Measurements from ENCODE around the gene YIPF1. TPM values are rescaled to one million over a fixed set of nuclear protein-coding genes. Genes with fewer than 3 reads are reported as not detected.

YIPF1 gene
- total RNA-seq, 2 experiments from 2014 or later, result 4.3 to 5.5 TPM

GRCh38 chr1:53838654-53838974, 51.0 kb downstream of the YIPF1 start:
- intact Hi-C loops (cut with DNase I, micrococcal nuclease), result loop anchor here (1.0 to 10.0 kb wide), 8 partner anchors 52 to 1784 kb away; partner anchors contain the start of genes LRRC42 (in 2 of the 2), BTF3L4 (in 1 of the 2), CYB5RL (in 1 of the 2) and MRPL37 (in 1 of the 2)
- peak overlapping the region; percentile 95 for H3K27ac Mint-ChIP-seq
- ChIA-PET CTCF (interaction anchor here (1.1 to 1.6 kb wide), 2 partner anchors 107 to 121 kb away, joined by 4 to 5 read pairs; partner anchors contain the start of genes IFT25 and LRRC42), POLR2A (interaction anchor here (0.6 to 2.0 kb wide), 3 partner anchors 107 to 963 kb away, joined by 3 to 27 read pairs (median 4); partner anchors contain the start of genes IFT25, LRRC42, TCEANC2 and TMEM59)
- Histone ChIP-seq H3K9me3 (ENCODE audit: control insufficient read depth in 1 of 2, insufficient read depth in 1 of 2, low read length in 2 of 2) (peaks cover 0 to 10% of the 10 kb centered on the region in 2 experiments), H3K27ac (ENCODE audit: low read depth in 1 of 2, low read length in 2 of 2) (peak overlapping the region; percentile 95 to 98), H3K27me3 (ENCODE audit: control insufficient read depth in 1 of 2, insufficient read depth in 2 of 2, low read length in 2 of 2) (peaks cover 0 to 5% of the 10 kb centered on the region in 2 experiments), H3K4me3 (ENCODE audit: low read length) (peak overlapping the region; percentile 73), H3K36me3 (ENCODE audit: insufficient read depth, low read length) (no peaks in the 10 kb centered on the region), H3K4me1 (ENCODE audit: insufficient read depth, low read length) (peaks cover 13% of the 10 kb centered on the region)
- no peaks in the 10 kb centered on the region for H3K9me3 Mint-ChIP-seq
- ATAC-seq (ENCODE audit: poor library complexity) (no peak), DNase-seq (no peak)
- TF ChIP-seq, protein P1, sequence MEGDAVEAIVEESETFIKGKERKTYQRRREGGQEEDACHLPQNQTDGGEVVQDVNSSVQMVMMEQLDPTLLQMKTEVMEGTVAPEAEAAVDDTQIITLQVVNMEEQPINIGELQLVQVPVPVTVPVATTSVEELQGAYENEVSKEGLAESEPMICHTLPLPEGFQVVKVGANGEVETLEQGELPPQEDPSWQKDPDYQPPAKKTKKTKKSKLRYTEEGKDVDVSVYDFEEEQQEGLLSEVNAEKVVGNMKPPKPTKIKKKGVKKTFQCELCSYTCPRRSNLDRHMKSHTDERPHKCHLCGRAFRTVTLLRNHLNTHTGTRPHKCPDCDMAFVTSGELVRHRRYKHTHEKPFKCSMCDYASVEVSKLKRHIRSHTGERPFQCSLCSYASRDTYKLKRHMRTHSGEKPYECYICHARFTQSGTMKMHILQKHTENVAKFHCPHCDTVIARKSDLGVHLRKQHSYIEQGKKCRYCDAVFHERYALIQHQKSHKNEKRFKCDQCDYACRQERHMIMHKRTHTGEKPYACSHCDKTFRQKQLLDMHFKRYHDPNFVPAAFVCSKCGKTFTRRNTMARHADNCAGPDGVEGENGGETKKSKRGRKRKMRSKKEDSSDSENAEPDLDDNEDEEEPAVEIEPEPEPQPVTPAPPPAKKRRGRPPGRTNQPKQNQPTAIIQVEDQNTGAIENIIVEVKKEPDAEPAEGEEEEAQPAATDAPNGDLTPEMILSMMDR (IDR thresholded peaks at IDR 0.05), result no peak
- H3K27me3 Mint-ChIP-seq, result no peaks in the 10 kb centered on the region
- peaks cover 15% of the 10 kb centered on the region for H3K36me3 Mint-ChIP-seq (ENCODE audit: low read depth)
- peak overlapping the region; percentile 95 for H3K4me3 Mint-ChIP-seq
- peaks cover 37% of the 10 kb centered on the region for H3K4me1 Mint-ChIP-seq (ENCODE audit: low read depth)

- ChIA-PET CTCF (interaction anchor here (1.1 to 1.6 kb wide), 2 partner anchors 108 to 121 kb away, joined by 4 to 5 read pairs; partner anchors contain the start of genes IFT25 and LRRC42), POLR2A (interaction anchor here (0.6 to 2.0 kb wide), 4 partner anchors 52 to 963 kb away, joined by 3 to 27 read pairs (median 4); partner anchors contain the start of genes IFT25, LRRC42, TCEANC2 and TMEM59)
- peak; percentile 89 for ATAC-seq (ENCODE audit: poor library complexity)
- peak; percentile 79 to 96 (median 86) for DNase-seq
- H3K27ac Mint-ChIP-seq, result peak within 1 kb of the TSS; percentile 95
- Histone ChIP-seq H3K27ac (ENCODE audit: low read depth in 1 of 2, low read length in 2 of 2) (peak within 1 kb of the TSS; percentile 95 to 98), H3K27me3 (ENCODE audit: control insufficient read depth in 1 of 2, insufficient read depth in 2 of 2, low read length in 2 of 2) (peaks cover 0 to 5% of the 10 kb centered on the region in 2 experiments), H3K9me3 (ENCODE audit: control insufficient read depth in 1 of 2, insufficient read depth in 1 of 2, low read length in 2 of 2) (peaks cover 0 to 10% of the 10 kb centered on the region in 2 experiments), H3K36me3 (ENCODE audit: insufficient read depth, low read length) (no peaks in the 10 kb centered on the region), H3K4me3 (ENCODE audit: low read length) (peak within 1 kb of the TSS; percentile 73), H3K4me1 (ENCODE audit: insufficient read depth, low read length) (peaks cover 13% of the 10 kb centered on the region)
- H3K4me1 Mint-ChIP-seq (ENCODE audit: low read depth), result peaks cover 37% of the 10 kb centered on the region
- intact Hi-C loops (cut with DNase I, micrococcal nuclease), result loop anchor here (1.0 to 10.0 kb wide), 8 partner anchors 52 to 1783 kb away; partner anchors contain the start of genes LRRC42 (in 2 of the 2), BTF3L4 (in 1 of the 2), CYB5RL (in 1 of the 2) and MRPL37 (in 1 of the 2)
- H3K9me3 Mint-ChIP-seq, result no peaks in the 10 kb centered on the region
- no peaks in the 10 kb centered on the region for H3K27me3 Mint-ChIP-seq
- H3K4me3 Mint-ChIP-seq, result peak within 1 kb of the TSS; percentile 95
- H3K36me3 Mint-ChIP-seq (ENCODE audit: low read depth), result peaks cover 15% of the 10 kb centered on the region
- TF ChIP-seq, protein P1 (IDR thresholded peaks at IDR 0.05), result no peak
Observed at GRCh38 chr1:53837924-53838653, 51.5 kb downstream of the YIPF1 start, which contains the start of gene NDC1. TSS of gene NDC1 (minus strand) at chr1:53838296. CDS start at chr1:53838261, 35 bp downstream.

- no peaks in the 10 kb centered on the region for H3K36me3 ChIP-seq (ENCODE audit: insufficient read depth, low read length)
- Mint-ChIP-seq H3K27ac (peak overlapping the region; percentile 95), H3K36me3 (ENCODE audit: low read depth) (peaks cover 15% of the 10 kb centered on the region), H3K9me3 (no peaks in the 10 kb centered on the region), H3K4me1 (ENCODE audit: low read depth) (peaks cover 37% of the 10 kb centered on the region), H3K27me3 (no peaks in the 10 kb centered on the region), H3K4me3 (peak overlapping the region; percentile 95)
- ChIA-PET POLR2A (interaction anchor here (1.0 to 2.0 kb wide), 2 partner anchors 108 to 215 kb away, joined by 4 to 27 read pairs; partner anchors contain the start of genes IFT25, LRRC42, TCEANC2 and TMEM59), CTCF (interaction anchor here (1.6 kb wide), 1 partner anchor 122 kb away, joined by 5 read pairs; no protein-coding TSS in a partner anchor)
- no peak for DNase-seq
- TF ChIP-seq, protein P1 (IDR thresholded peaks at IDR 0.05), result no peak
- peaks cover 13% of the 10 kb centered on the region for H3K4me1 ChIP-seq (ENCODE audit: insufficient read depth, low read length)
- H3K27ac ChIP-seq (ENCODE audit: low read depth in 1 of 2, low read length in 2 of 2), result peak overlapping the region in 1 of 2 donors; percentile 95
- H3K9me3 ChIP-seq (ENCODE audit: control insufficient read depth in 1 of 2, insufficient read depth in 1 of 2, low read length in 2 of 2), result peaks cover 0 to 6% of the 10 kb centered on the region in 2 experiments
- intact Hi-C loops (cut with DNase I, micrococcal nuclease), result loop anchor here in 1 of 2 experiments (5.0 to 10.0 kb wide), 4 partner anchors 365 to 1783 kb away; partner anchors contain the start of genes BTF3L4, CYB5RL, MRPL37 and SSBP3
- H3K27me3 ChIP-seq (ENCODE audit: control insufficient read depth in 1 of 2, insufficient read depth in 2 of 2, low read length in 2 of 2), result peaks cover 0 to 3% of the 10 kb centered on the region in 2 experiments
- H3K4me3 ChIP-seq (ENCODE audit: low read length), result peak overlapping the region; percentile 73
- no peak for ATAC-seq (ENCODE audit: poor library complexity)
Observed at GRCh38 chr1:53837646-53837923, 52.0 kb downstream of the YIPF1 start.
